DMS153 (cell line): ENCODE data around the gene GRAMD4.
"Not testable (repeated sequence)": the region's sequence is repeated elsewhere in the genome, so short reads cannot be mapped to it uniquely, and the experiment has no call there.

ENCODE experiments used
- DNase-seq: peaks from one replicate; lab custom pipeline; 2025; lab: John Stamatoyannopoulos, UW

Gene GRAMD4

DNA sequence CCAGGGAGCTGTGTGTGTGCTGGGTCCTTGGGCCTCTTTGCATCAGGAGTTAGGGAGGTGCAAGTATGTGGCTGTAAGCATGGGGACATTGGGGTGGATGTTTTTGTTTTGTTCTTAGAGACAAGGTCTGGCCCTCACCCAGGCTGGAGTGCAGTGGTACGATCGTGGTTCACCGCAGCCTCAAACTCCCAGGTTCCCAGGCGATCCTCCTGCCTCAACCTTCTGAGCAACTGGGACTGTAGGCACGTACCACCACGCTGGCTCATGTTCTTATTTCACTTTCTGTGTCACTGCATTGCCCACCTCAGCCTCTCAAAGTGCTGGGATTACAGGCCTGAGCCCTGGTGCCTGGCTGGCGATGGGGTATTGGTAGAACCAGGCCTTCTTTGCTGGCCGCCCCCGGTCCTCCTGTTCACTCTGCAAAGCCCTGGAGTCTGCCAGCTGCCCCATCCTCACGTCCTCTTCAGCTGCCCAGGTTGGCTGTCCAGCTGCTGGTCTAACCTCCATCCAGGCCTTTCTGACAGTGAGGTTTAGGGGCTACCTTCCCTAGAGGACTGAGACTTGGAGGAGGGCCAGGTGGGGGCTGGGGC, 851 bp upstream of the GRAMD4 start:
- DNase-seq, result no peak

DNA sequence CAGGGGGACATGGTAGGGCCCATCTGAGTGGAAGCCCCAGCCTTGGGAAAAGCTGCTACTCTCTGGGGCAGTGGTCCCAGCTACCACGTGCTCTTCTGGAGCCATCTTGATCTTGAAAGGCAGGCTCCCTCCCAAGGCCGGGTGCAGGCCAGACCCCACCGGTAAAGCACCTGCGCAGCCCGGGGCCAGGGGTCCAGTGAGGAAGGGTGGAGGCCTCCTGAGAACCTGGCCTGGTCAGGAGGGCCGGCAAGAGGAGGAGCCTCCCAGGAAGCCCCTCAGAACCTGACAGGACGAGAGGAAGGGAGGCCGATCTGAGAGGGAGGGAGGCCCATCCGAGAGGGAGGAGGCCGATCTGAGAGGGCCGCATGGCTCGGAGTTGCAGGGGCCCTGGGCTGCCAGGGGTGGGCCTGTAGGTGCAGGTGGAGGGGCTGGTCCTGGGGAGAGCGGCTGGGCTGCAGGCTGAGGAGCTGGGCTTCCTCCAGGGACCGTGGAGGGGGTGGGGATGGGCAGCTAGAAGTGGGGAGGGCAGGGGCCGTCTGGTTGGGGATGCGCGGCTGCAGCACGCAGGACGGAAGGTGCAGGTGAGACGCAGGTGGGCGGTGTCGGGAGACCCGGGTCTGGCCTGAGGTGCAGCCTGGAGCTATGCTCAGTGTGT, 529 bp downstream of the GRAMD4 start:
- DNase-seq, result no peak

DNA sequence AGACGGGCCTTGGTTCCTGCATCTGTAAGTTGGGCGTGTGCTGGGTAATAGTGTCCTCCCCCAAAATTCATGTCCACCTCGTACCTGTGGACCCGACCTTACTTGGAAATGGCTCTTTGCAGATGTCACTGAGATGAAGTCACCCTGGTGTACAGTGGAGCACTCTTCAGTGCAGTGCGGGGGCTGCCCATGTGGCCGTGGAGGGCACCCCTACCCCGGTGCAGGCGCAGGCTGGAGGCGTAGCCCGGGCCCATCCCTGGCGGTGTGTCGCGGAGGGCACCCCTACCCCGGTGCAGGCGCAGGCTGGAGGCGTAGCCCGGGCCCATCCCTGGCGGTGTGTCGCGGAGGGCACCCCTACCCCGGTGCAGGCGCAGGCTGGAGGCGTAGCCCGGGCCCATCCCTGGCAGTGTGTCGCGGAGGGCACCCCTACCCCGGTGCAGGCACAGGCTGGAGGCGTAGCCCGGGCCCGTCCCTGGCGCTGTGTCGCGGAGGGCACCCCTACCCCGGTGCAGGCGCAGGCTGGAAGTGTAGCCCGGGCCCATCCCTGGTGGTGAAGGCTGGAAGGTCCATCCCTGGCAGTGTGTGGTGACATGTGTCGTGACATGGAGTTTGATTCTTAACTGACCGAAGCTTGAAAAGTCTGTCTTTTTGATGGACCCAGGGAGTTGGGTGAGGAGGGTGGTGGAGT, 1.2 kb downstream of the GRAMD4 start:
- DNase-seq, result not testable (repeated sequence)

DNA sequence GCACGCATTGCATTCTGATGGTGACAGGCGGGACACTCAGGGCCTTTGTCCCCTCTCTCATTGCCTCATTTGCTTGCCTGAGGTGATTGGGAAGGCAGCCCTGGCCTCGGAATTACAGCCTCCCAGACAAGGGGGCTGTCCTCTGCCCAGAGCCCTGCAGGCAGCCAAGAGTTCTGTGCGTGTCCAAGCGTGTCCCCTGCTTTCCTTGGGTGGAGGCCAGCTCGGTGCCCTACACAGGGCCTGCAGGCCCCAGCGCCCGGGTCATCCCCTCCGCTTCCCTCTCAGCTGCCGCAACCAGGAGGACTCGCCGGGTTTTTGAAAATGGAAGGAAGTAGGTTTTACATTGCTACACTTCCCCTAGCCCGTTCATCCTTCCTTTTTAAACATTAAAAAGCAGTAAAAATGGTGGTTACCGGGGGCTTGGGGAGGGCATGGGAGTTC, 1.9 kb downstream of the GRAMD4 start:
- no peak for DNase-seq

DNA sequence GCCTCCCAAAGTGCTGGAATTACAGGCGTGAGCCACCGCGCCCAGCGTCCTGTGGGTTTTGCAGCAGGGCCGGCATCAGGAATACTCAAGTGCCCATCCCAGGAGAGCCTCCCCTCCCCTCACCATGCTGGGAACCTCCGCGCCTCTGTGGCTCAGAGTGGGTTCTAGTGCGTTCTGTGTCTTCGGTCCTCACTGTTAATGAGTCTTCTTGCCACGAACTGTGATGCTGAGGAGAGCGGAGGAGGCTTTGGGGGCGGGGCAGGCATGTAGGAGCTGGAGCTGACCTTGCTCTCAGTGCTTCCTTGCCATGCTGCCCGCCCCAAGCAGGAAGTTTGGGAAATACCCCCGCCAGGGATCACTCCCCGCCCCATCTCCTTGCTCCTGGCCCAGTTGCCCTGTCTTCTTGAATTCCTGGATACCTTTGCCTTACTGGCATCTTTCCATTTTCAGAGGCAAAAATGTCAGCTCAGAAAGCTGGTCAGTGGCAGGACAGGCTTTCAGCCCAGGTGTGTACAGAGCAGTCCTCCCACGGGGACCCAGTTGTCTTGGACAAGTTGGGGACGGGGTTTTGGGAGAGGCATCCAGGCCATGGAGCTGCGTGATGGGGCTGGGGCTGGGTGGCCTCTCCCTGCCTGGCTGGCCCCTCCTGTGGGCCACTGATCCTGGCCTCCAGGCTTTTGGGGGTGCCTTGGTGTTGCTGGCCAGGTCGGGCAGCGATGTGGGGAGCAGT, 5.1 kb downstream of the GRAMD4 start:
- DNase-seq, result no peak

DNA sequence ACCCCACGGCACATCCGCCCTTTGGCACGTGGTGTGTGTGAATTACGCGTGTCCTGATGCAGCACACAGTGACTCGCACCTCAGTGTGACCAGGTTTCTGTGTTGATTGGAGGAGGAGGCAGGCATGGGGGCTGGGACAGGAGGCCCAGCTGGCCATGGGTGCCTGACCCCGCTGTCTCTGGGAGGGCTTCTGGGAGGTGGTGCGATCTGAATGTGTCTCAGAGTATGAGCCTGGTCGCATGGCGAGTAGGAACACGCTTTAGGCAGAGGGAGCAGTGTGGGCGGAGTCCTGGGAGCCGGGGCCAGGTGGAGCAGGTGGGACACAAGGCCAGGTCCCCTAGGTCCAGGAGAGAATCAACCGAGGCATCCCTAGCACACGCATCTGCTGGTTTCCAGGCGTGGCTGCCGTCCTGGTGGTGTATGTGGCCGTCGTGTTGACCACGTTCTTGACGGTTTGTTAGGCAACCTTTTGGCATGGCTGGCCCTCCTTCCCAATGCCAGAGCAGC, 5.7 kb downstream of the GRAMD4 start:
- DNase-seq, result no peak

DNA sequence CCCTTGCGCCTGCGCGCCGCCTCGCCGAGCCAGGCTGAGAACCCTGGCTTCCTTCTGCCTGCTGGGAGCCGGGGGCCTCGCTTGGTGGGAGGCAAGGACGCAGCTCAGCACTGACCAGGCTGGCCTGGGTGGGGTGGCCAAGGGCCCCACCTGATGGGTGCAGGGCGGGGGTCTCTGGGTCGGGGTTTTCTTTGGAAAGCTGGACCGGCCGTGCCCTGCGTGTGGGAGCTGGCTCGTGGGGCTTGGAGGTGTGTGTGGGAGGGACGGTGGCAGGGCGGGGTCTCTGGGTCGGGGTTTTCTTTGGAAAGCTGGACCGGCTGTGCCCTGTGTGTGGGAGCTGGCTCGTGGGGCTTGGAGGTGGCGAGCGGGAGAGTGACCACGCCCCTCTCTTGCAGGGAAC, 6.2 kb downstream of the GRAMD4 start:
- no peak for DNase-seq

DNA sequence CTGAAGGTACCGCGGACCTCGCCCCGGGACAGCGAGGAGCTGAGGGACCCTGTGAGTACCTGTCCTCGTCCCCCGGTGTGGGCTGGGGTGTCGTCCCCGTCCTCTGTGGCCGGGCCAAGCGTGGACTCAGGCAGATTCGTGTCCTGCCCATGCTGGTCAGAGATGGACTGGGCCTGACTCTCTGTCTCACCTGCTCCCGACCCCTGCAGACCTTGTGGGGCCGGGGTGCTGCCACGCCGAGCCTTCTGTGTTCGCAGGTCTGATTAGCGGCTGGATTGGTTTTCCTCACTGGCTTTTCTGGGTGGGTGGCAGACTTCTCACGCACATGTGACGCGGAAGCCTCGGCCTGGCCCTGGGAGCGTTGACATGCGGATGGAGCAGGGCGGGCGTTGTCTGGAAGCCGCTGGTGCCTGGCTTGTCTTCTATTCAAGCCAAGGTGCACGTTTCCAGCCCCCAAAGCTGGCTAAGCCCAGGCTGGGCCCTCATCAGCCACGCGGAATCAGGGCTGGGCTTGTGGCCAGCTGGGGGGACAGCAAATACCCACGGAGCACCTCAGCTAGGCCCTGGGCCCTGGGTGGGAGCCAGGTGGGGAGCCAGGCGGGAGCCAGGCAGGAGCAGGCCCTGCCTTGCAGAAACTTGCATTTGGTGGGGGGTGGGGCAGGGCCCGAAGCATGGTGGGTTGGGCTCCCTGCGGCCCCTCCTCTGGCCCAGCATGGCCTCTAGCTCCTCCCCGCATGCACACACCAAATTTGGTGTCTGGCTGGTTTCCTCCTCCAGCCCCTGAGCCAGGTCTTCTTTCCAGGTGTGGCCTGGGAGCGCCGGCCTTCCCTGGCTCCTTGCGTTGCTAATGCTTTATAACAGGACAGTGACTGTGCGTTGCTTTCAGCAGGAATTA, 7.0 kb downstream of the GRAMD4 start:
- no peak for DNase-seq

DNA sequence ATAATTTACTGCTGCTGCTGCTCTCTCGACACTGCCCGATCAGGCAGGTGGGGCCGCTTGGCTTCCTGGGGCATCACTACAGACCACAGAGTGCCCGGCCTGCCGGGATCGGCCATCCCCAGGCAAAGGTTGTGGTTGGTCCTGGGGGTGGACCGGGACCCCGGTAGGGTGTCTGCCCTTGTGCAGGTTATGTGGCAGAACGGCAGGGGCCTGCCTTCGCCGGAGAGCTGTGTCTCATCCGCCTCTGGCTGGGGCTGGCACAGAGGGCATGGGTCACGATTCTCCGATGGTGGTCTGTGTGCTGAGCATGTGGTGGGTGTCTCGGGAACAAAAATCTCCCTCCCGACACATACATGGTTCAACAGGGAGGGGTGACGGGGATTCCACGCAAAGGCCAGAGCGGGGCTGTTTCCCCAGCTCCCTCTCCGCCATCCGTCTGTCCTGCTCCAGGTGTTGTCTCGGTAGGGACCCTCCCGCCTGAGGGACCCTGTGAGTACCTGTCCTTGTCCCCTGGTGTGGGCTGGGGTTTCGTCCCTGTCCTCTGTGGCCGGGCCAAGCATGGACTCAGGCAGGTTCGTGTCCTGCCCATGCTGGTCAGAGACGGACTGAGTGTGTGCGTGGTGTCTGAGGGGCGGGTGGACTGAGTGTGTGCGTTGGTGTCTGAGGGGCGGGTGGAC, 7.8 kb downstream of the GRAMD4 start:
- DNase-seq, result no peak

DNA sequence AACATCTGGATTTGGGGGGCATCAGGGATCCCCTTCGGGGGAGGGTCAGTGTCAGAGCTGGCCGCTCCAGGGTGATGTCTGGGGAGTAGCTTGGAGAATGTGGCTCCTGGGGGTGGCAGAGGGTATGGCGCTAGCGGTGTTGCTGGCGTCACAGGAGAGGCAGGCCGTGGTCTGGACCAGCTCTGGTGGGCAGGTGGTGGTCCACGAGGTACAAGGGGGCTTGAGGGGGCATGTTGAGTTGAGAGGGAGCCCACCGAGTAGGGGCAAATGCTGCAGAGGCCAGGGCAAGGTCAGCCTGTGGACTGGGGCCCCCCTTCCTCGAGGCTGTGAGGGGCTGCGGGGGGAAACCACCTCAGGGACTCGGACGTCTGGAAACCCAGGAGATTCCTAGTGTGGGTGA, 8.6 kb downstream of the GRAMD4 start:
- no peak for DNase-seq

DNA sequence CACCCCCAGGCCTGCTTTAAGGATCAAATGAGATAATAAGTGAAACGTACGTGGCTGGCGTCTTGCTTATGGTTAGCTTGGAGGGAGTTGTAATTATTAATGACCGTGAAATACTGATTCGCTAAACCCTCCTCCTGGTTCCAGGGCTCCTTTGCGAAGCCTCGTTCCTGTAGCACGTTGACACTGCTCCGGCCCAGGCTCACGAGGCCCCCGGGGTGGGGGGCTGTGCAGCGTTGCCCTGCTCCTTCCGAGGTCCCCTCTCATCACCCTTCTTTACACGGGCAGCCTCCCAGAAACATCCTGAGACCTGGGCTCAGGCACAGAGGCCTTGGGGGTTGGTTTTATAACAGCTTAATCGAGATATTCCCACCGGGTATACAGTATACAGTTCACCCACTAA, 9.1 kb downstream of the GRAMD4 start:
- no peak for DNase-seq

DNA sequence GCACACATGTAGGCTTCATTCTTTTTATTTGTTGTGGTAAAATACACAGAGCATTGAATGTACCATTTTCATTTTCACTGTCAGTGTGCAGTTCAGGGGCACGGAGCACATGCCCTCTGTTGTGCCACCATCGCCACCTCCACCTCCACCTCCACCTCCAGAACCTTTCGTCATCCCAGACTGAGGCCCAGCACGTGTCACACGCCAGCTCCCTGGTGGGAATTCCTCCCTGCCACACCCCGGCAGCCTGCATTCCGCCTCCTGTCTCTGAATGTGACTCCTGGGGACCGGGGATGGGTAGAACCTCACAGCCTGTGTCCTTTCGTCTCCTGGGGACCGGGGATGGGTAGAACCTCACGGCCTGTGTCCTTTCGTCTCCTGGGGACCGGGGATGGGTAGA, 10.9 kb downstream of the GRAMD4 start:
- no peak for DNase-seq

DNA sequence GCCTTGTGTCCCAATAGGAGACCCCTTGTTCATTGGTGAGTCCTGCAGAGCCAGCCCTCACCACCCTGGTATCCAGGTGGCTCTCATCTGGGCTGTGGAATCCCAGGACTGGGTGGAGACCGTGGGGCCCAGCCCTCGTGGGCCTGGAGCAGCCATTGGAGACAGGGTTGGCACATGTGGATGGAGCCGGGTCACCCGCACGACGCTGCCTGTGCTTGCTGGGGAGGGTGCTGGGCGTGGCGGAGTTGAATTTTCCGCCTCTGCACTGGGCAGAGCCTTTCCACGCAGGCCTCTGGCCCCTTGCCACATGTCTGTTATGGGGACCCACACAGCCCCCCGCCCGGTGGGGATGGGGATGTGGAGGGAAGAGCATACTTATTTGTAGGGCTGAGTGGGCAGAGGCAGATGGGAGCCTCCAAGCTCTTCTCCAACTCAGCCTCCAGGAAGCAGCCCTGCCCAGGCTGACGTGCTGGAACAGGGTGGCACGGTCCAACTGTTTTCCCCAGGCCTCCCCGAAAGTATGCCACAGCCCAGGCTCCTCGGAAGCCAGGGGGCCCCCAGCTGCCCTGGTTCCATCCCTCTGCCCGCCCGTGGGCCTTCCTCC, 12.6 kb downstream of the GRAMD4 start:
- DNase-seq, result no peak

DNA sequence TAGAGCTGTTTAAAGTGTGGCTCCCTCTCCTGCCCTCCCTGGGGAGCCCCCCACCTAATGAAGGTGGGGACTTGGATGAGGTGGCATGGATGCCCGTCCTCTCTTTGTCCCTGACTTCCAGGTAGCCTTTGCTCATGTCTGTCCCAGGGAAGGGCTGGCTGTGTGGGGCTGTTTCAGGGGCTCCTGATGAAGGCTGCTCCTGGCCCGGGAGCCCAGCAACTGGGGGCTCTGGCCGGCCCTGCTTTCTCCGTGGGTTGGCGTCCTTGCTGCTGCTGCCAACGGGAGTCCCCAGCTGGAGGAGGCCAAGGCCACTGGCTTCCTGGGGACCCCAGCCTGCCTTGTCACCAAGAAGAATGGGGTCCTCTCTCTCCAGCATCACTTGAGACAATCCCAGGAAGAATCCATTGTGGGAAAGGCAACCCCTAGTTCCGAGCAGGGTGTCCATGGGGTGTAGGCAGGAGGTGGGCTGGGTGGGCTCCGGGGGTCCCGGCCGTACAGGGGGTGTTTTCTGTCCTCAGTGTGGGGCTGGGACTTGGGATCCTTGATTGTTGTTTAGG, 13.2 kb downstream of the GRAMD4 start:
- DNase-seq, result no peak

DNA sequence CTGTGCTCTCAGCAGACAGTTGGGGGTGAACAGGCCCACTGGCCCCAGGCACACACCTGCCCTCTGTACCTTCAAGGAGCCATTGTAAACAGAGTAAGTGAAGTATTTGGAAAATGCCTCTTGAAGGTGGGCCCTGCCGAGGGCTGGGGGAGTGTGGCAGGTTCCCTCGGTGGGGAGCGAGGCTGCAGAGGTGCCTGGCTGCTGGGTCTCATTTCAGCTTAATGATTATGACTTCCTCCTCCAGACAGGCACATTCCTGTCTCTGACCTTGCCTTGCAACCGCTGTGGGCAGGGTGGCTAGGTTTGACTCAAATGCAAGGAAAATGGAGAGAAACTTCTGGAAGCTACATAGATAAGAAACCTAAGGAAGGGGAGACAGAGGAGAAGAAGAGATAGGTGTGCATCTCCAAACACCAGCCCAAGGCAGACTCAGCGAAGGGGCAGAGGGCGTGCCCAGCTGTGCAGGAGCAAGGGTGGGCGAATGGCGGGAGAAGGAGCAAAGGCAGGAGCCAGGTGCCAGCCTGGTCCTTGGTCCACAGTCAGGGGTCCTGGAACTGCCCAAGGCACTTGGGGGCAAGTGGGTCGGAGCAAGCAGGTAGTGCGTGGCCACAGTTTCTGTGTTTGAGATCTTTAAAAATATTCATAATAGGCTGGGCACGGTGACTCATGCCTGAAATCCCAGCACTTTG, 14.0 kb downstream of the GRAMD4 start:
- DNase-seq, result no peak

DNA sequence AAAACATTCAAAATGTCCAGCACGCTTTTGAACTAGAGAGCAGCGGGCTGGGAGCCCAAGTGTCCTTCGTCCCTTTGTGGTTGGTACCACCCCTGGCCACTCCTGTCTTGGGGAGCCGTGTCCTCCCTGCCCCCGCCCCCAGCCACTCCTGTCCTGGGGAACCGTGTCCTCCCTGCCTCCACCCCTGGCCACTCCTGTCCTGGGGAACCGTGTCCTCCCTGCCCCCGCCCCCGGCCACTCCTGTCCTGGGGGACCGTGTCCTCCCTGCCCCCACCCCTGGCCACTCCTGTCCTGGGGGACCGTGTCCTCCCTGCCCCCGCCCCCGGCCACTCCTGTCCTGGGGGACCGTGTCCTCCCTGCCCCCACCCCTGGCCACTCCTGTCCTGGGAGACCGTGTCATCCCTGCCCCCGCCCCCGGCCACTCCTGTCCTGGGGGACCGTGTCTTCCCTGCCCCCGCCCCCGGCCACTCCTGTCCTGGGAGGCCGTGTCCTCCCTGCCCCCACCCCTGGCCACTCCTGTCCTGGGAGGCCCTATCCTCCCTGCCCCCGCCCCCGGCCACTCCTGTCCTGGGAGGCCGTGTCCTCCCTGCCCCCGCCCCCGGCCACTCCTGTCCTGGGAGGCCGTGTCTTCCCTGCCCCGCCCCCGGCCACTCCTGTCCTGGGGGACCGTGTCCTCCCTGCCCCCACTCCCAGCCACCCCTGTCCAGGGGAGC, 14.9 kb downstream of the GRAMD4 start:
- not testable (repeated sequence) for DNase-seq

DNA sequence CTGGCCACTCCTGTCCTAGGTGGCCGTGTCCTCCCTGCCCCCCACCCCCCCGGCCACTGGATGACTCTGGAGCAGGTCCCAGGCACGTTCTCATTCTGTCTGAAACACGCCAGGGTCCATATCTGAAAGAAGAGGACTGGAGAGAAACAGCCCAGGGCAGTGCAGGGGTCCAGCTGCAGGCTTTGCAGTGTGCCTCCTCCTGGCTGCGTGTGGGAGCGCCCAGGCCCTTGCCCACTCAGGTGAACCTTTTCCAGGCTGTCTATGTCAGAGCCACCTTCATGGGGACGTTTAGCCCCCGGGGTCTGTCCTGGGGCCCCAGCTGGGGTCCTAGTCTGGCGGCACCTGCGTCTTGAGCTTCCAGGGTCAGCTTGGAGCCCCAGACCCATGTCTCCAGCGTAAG, 15.6 kb downstream of the GRAMD4 start:
- no peak for DNase-seq

DNA sequence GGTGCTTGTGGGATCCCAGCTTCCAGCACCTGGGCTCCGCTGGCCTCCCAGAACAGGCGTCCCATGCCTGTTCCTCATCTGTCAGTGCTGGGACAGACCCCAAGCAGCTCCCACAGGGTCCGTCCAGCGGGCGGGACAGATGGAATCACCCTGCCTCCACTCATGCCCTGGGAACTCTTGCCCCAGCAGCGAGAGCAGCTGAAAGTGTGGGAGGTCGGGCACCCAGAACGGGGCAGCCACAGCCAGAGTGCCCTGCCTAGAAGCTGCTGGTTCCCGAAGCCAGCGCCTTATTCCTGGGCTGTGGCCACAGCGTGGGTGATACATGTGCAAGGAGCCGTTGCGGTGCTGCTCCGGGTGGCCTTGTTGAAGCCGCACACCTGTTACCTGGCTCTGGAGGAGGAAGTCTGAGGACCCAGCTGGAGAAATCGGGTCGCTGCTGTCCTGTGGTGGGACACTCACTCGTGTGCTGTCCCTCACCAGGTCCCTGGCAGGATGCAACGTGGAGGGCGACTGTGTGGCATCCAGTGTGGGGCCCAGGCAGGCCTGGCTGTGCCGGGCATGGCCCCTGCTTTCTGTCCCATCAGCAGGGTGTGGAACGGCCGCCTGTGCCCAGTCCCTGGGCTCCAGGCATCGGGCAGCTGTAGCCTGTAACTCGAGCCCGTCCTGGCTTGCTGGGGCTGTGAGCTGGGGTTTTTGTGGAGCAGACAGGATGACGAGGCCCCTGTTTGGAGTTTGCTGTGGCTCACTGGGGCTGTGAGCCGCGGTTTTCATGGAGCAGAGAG, 16.2 kb downstream of the GRAMD4 start:
- no peak for DNase-seq
